ENCODE data around the gene GPR27.

DNA sequence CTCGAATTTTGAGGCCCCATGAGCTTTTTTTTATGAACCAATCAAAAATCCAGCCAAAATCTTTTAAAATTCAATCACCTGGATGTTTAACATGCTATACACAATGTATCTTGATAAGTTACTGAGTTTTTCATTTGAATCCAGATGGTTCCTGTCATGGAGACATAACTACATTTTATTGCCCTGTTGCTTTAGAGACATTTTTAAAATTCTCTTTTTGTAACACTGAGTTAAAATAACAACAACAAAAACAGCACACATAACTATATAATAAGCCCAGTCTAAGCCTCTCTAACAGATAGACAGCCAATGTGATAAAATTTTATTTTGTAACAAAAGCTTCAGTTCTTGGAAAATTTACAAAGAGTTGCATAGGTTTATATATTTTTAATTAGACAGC lies 29.5 kb downstream of the GPR27 start:
- TF ChIP-seq, protein P1, sequence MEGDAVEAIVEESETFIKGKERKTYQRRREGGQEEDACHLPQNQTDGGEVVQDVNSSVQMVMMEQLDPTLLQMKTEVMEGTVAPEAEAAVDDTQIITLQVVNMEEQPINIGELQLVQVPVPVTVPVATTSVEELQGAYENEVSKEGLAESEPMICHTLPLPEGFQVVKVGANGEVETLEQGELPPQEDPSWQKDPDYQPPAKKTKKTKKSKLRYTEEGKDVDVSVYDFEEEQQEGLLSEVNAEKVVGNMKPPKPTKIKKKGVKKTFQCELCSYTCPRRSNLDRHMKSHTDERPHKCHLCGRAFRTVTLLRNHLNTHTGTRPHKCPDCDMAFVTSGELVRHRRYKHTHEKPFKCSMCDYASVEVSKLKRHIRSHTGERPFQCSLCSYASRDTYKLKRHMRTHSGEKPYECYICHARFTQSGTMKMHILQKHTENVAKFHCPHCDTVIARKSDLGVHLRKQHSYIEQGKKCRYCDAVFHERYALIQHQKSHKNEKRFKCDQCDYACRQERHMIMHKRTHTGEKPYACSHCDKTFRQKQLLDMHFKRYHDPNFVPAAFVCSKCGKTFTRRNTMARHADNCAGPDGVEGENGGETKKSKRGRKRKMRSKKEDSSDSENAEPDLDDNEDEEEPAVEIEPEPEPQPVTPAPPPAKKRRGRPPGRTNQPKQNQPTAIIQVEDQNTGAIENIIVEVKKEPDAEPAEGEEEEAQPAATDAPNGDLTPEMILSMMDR (IDR thresholded peaks at IDR 0.05) = no peak
- TF ChIP-seq POLR2AphosphoS5 (IDR thresholded peaks at IDR 0.05) (no peak), POLR2A (IDR thresholded peaks at IDR 0.05) (no peak)

Data from prostate gland (tissue), 2 donors.